HG02840 (cell line): Measurements from ENCODE around the gene AAMP.

Experiments
- ATAC-seq: cut with Tn5 transposase; IDR thresholded peaks from one replicate; pipeline ENCODE4 v1.9.1; 2021; ENCODE audit warnings: mild to moderate bottlenecking, moderate library complexity, moderate number of reproducible peaks; ENCODE audit not compliant: unreplicated experiment, low FRiP score

The AAMP gene

DNA sequence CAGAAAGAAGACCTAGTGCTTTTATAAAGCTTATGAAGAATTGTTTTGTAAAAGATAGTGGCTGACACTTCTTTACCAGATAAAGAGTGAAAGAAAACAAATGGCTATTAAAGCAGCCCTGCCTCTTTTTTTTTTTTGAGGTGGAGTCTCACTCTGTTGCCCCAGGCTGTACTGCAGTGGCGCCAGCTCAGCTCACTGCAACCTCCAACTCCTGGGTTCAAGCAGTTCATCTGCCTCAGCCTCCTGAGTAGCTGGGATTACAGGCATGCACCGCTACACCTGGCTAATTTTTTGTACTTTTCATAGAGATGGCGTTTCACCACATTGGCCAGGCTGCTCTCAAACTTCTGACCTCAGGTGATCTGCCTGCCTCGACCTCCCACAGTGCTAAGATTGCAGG is 40.1 kb downstream of the AAMP start:
- ATAC-seq: no peak

DNA sequence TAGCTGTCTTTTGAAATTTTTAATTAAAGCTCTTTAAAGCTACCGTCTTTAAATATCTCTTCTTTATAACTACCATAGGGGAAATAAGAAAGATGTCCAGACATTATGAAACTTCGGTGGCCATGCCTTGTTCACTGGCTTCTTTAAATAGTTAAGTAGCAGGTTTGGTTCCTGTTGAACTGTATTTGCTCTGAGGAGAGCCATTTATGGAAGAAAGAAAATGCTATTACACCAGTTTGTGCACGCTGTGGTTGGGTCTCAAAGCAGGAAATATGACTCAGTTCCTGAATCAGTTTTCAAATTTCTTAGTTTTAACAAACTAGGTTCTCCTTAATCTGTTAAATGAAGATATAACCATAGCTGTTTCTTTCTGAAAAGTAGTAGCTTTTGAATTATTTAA is 40.7 kb downstream of the AAMP start:
- peak; percentile 77 for ATAC-seq

DNA sequence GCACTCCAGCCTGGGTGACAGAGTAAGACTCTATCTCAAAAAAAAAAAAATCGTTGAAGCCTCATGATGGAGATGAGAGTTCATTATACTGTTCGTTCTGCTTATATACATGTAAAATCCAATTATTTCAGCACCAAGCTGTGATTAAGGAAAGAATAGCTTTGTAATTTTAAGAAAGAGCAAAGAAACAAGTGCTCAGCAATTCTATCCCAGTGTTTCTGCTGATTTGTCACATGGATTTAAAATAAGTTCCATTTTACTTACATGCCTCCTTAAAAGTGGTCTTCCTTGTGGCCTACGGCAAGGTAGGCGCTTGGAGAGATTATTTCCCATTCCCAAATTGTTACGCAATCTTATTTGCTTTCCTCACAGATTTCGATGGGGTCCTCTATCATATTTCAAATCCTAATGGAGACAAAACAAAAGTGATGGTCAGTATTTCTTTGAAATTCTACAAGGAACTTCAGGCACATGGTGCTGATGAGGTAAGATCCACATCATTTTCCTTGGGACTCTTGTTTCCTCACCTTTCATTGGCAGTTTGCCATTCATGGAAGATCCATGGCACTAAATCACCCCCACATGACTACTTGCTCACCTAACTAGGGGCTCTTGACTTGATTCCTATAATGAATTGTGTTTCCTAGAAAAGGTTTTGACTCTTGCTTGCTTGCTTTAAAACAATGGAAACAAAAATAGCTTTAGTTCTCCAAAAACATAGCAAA is 41.4 kb downstream of the AAMP start:
- ATAC-seq: no peak

DNA sequence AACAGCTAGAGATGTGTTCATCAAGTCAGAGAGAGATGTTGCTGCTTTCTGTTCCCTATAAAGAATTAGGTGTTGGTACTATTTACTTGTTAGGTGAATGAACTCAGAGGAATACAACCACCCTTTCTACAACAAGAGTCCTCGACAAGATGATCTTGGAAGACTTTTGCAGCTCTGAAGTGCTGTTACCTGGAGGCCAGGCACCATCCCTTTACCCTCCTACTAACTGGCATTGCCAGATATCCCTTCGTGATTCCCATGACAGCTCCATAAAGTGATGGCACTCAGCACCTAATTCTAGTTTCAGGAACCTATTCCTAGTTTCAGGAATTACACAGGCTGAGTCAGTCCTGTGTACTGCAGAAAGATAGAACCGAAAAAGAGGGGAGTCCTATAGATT is 43.0 kb downstream of the AAMP start:
- no peak for ATAC-seq

DNA sequence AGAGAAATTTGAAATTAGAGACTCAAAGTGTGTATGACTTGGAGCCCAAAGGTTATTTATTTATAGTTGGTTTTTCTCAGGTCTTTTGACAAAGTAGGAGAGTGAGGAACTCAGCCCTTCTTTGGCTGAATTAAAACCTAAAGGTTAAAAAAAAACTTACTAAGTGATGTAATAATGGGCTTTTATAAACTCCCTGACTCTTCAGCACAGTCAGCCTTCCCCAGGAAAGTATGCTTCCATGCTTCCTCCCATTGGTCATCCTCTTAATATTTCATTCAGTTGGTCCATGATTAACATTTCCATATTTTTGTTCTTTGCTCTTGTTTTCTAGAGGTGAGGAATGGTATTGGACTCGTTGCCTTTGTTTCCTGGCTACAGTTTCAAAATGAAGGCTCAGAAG is 45.8 kb downstream of the AAMP start:
- ATAC-seq: no peak

DNA sequence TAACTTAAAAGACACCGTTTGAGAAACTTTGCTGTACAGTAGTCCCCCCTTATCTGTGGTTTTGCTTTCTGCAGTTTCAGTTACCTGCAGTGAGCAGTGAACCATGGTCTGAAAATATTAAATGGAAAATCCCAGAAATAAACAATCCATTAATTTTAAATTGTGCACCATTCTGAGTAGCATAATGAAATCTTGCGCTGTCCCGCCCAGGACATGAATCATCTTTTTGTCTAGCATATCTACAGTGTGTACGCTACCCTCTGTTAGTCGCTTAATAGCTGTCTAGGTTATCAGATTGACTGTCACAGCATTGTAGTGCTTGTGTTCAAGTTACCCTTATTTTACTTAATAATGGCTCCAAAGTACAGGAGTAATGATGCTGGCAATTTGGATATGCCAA is 46.9 kb downstream of the AAMP start:
- ATAC-seq: no peak

DNA sequence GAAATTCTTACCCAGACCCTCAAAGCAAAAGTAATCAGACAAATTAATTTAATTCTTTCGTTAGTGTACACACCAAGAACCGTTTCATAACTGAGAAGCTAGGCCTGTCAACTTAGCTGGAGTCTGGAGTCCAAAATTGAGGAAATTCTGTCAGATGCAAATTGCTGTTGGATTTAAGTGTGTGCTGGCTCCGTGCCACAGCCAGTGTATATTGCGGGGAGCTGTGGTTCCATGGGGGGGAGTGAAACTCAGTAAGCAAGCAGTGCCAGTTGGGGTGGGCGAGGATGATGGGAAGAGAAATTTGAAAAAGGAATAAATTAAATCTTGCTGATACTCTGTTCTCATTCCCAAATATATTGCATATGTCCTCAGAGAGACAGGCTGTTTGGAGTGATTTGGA is 48.9 kb downstream of the AAMP start:
- no peak for ATAC-seq

DNA sequence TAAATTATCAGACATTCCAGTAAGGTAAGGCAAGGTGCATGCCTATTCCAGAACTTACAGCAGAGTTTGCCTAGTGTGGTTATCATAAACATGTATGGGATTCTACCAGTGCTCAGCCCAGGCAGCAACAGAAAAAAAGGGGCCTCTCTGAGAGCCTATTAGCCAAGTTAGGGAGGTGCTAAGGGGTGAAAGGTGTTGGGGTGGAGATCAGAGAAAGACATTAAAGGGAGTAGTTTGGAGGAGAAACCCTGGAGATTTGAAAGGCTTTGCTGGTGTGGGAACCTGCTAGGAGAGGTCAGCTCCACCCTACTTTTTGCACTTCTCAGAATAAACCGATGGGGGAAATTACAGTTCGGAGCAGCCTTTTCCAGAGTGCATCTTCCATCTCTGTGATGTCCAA is 50.0 kb downstream of the AAMP start:
- no peak for ATAC-seq

DNA sequence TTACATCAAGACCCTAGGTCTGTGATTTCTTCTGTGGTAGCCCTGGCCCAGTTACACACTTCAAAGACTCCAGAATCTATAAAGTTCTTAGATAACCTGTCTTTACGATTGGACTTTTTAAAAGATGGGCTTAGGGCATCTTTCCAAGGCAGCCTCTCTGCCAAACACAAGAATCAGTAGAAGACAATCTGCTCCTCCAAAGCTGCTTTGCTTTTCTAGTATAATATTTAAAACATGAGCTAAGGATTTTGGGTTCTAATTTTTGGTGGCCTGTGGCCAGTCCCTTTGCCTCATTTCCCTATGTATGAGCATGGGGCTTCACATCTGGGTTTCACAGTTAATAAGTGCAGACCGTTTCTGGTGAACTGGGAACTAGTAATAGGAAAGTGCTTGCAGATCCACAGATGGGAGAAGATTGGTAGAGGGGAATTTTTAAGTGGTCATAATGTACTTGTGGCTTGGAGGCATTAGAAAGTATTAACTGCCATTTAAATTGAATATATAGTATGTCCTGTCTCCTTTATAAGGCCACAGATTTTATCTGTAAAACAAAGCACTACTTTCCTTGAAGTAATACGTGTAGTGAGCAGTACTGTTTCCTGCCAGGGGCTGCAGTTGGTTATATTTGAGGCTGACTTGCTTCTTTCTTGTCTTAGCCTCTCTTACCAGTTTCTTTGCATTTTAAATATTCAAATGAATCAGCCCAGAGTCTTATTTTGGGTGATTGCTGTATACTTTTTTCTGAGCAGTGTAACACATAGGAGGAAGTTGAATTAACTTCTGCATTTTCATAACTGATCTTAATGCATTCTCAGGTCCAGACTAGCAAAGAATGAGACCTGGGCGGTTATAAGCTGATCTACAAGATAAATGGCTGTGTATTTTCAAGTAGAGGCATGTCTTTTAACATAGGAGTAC is 51.4 kb downstream of the AAMP start:
- peak; percentile 55 for ATAC-seq

DNA sequence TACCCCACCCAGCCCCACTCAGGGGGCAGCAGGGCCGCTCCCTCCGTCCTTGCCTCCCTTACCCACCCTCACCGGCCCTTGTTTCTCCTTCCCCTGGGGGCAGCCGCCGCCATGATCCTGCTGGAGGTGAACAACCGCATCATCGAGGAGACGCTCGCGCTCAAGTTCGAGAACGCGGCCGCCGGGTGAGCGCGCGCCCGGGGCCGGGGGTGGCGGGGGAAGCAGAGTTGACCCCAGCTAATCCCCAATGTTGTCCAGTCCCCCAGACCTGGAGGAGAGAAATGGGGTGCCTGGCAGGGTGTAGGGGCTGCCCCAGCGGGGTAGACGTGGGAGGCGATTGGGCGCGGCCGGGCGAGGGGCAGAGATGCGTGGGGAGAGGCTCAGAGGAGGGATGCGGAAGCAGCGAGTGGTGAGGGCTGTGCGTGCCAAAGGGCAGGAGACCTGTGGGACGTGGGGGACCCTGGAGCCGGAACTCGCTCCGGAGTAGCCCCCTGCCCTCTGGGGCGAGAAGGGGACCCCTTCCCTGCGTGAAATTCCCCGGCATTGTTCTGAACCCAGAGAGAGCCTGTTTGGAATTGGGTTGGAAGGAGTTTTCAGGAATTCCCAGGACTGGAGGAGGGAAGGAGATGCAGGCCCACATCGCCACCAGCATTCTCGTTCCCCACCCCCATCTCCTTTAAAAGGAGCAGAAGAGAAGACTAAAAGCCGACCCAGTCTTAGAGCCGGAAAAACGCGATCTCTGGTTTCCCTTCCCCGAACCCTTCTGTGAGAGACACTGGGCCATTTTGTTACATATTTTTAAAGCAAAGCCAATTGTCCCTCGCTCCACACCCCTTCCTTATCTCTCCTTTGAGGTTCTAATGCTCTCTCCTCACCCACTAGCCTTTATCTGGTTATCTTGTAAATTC is 52.3 kb downstream of the AAMP start:
- ATAC-seq: no peak

DNA sequence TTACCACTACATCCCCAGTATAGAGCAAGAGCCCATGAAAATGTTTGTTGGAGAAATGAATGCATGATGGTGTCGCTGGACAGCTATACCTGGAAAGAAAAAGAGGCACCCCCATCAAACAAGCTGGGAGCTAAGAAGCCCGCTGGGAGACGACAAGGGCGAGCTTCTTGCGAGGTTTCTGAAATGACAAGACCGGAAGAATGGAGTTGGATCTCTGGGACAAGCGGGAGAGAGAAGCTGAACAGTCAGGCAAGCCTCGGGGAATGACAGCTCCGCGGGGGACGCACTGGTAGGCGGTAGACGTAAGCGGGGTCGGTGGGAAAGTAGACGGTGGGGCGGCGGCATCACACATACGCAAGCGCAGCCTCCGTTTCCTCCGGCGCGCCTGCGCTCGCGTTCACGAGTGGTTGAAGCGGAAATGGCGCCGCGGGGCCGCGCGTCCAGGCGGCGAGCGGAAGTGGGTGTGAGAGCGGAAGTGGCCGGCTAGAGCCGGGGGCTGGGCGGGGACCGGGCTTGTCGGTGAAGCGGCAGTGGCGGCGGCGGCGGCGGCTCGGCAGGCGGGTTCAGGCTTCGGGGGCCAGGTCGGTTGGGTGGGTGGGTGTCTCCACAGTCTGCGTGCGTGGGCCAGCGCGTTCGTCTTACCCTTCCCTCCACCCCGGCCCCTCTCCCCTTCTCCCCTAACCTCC is 53.1 kb downstream of the AAMP start, which contains the start of gene ARPC2:
Gene ARPC2 (plus strand): TSS at position 516 of the 686 bp plus-strand sequence. CDS start 282 bp downstream, outside the sequence.
- ATAC-seq: peak; percentile 69

DNA sequence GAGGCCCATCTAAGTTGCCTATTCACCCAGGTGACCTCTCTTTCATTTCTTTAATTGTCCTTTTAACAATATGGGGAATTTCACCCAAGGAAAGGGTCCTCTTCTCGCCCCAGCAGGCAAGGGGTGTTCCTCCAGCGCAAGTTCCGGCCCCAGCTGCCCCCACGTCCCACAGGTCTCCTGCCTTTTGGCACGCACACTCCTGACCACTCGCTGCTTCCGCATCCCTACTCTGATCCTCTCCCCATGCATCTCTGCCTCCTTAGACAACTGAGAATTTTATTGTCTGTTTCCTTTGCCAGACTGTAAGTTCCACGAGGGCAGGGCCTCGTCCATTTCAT is 53.6 kb downstream of the AAMP start:
- no peak for ATAC-seq
